NCI-H128 (cell line): Measurements from ENCODE around the gene MRPL55.

Source experiments
- DNase-seq: peaks from one replicate; lab custom pipeline; 2025; ENCODE audit not compliant: unreplicated experiment; lab: John Stamatoyannopoulos, UW

Gene MRPL55

GRCh38 chr1:228148196-228148861 lies 39.2 kb upstream of the MRPL55 start:
- no peak for DNase-seq

GRCh38 chr1:228147768-228148167 lies 38.7 kb upstream of the MRPL55 start:
- no peak for DNase-seq

DNA sequence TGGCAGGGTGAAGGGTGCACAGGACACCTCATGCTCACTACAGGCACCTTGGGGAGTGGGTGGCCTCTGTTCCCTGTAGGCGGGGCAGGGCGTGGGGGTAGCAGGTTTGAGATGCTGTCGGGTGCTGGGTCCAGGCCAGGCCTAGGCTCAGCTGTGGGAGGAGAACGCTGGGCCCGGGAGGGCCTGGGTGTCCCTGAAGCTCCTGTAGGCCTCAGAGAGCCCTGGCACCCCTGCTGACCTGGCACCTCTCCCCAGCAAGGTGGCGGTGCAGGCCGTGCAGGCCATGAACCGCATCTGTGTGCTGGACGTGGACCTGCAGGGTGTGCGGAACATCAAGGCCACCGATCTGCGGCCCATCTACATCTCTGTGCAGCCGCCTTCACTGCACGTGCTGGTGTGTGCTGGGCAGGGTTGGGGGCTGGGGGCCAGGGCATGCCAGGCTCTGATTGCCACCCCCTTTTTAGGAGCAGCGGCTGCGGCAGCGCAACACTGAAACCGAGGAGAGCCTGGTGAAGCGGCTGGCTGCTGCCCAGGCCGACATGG lies 38.1 kb upstream of the MRPL55 start:
- DNase-seq: no peak

DNA sequence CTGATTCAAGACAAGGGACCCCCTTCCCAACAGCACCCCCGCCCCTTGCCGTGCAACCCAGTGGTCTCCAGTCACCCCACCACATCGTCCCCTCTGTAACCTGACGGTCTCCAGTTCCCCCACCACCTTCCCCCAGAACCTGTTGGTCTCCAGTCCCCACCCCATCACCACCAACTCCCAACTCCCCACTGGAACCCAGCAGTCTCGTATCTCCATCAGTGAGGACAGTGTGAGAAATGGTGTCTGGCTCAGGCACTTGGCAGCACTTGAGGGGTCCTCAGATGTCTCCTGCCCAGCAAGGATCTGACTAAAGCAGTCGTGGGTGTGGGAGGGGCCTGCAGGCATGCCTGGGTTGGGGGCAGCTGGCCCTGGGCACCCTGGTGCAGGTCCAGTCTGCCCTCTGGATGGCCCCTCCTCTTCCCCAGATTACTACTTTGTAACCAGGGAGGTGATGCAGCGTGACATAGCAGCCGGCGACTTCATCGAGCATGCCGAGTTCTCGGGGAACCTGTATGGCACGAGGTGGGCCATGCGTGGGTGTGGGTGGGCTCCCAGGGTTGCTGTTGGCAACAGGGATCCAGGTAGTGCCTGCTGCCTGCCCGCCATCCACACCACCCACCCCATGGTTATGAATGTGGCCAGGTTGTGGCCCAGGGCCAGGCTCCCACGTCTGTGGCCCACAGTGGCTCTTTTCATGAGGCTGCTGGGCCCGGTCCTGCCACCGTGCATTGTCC lies 37.5 kb upstream of the MRPL55 start:
- DNase-seq: no peak

DNA sequence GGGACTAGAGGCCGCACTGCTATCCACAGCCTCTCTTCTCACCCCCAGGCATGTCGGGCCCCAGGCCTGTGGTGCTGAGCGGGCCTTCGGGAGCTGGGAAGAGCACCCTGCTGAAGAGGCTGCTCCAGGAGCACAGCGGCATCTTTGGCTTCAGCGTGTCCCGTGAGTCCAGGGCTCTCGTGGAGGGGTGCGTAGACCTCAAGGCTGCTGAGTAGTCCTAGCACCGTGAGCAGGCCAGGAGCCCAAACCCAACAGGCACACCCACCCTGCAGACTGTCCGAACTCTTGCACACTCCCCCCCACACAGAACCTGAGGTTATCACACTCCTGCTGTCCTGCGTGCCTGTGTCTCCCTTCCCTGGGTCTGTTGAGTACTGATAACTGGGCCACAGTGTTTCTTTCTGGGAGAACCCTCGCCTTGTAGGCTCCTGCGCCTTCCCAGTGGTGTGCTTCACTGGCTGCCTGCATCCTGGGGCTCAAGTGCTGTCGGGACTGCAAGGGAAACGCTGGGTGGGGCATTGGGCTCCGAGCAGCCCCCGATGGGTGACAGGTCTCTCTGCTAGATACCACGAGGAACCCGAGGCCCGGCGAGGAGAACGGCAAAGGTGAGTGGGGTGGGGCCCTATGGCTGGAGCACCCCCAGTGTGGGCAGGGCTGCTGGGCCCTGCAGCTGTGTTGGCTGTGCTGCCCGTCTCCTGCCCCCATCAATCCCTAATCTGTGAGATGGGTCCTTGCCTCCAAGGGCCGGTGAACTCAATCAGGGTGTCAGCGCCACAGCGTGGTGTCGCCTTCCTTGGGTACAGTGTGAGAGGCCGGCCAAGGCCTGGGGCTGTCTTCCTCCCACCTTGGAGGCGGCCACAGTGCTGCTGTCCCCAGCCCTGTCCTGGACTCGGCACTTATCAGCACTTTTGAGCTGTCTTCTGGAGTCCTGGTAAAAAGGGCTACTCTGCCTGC lies 36.6 kb upstream of the MRPL55 start:
- DNase-seq: no peak

- DNase-seq: no peak
Observed at GRCh38 chr1:228144993-228145343, 35.9 kb upstream of the MRPL55 start.

DNA sequence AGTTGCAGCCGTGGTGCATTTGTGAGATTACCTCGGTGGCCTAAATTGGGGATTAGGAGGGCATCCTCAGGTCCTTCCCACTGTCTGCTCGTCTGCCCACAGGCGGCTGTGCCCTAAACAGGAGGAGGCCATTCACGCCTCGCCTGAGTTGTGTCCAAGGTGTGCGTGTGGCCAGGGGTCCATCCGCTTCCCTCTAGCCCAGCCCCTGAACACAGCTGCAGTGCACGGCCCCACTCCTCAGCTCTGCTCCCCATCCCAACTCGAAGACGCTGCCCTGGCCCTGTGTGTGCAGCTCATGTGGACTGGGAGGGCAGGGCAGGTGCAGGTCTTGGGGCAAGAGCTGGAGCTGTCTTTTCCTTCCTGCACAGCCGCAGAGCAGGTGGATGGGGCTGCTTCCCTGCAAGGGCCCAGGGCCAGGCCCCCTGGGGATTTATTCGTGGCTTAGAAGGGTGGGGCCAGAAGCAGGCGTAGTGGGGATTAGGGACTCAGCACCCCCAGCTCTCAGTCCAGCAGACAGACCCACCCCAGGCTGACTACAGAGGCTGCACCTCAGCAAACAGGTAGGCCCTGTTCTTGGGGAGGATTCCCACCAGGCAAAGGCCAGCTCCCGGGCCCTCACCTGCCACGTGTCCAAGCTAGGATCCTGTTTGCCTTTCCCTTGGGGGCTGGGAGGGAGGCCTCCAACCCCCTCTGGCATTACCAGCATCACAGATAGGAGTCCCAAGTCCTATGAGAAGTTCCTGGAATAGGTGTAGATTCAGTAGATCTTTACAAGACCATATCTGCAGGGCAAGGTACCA lies 35.3 kb upstream of the MRPL55 start:
- no peak for DNase-seq

DNA sequence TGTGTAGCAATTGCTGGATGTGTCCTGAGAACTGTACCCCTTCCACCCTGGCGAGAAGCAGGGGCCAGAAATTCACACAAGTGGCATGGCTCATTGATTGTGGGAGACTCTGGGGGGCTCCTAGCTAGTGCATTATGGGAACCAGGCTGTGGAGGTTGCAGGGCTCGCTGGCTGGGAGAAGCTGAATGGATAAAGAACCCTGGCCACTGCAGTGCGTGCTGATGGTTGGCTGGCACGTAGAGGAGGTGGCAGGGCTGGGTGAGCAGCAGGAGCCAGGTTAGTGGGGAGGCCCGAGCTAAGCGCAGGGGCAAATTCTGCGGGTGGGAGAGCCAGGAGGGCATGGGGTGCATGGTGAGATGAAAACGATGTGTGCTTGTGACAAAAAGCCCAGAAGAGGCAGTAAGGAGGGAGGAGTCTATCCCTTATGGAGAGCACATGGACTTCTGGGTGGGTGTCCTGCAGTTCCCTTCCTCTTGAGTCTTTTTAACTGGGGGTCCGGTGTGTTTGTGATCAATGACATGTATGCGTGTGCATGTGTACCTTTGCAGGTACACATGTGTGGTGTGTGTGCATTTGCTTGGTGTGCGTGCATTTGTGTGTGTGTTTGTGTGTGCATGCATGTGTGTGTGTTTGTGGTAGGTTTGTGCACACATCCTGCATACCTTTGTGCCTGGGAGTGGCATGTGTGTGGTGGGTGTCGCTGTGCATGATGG lies 34.5 kb upstream of the MRPL55 start:
- no peak for DNase-seq

DNA sequence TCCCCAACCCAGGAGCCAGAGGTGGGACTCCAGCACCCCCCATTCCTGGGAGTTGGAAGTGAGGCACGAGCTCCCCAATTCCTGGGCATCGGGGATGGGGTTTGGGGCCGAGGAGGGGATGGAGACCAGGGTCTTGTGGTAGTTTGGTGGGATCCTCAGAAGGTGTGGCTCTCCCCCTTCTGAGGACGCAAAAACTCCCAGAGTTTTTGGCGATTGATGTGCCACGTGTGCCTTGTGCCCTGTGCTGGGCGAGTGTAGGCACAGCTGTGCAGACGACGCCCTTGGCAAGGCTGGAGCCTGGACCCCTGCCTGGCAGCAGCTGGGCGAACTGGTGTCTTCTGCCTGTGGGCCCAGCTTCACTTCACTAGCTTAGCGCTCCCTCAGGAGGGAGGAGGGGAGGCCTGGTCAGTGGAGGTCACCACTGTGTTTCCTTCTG lies 33.6 kb upstream of the MRPL55 start:
- no peak for DNase-seq

- no peak for DNase-seq
Observed at GRCh38 chr1:228142155-228142691, 33.1 kb upstream of the MRPL55 start.

- DNase-seq: no peak
Observed at GRCh38 chr1:228141226-228142044, 32.3 kb upstream of the MRPL55 start.

GRCh38 chr1:228140724-228141225 lies 31.7 kb upstream of the MRPL55 start:
- no peak for DNase-seq

DNA sequence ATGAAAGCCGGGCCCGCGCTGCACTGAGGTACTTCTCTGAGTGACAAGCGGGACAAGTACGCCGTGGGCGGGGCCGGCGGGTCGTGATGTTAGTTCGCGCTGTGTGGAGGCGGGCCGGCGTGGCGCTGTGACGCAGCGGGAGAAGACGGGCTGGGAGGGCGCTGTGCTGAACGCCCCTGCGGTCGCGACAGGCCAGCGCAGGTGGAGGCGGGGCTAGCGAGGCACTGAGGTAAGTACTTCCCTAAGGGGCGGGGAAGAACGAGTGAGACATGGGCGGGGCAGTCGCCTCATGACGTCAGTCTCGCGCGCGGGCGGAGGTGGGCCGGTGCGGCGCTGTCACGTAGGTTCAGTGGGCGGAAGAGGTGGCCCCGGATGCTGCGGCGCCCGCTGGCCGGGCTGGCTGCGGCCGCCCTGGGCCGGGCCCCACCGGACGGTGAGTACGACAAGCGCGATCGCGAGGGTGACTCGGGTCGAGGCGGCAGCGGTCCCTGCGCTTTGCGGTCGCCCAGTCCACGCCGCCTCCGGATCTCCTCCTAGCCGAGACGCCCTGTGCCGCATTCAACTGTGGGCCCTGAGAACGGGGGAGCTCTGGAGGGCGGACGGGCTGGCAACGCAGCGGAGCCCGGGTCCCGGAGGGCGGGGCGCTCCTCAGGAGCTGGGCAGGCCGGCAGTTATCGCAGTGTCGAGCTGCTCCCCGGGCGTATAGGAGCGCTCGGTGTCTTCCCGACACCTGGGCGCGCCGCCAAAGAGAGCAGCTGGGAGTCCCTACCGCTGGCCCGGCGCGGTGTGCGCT lies 31.0 kb upstream of the MRPL55 start, which contains the start of gene GUK1:
Gene GUK1, plus strand, starts transcription at position 349 of the 793 bp plus-strand sequence. Its CDS starts 24 bp downstream, at position 373.
- peak; percentile 98 for DNase-seq

GRCh38 chr1:228139406-228139930 lies 30.4 kb upstream of the MRPL55 start:
- no peak for DNase-seq

GRCh38 chr1:228136901-228137300 lies 27.8 kb upstream of the MRPL55 start:
- no peak for DNase-seq

GRCh38 chr1:228134591-228134990 lies 25.5 kb upstream of the MRPL55 start:
- no peak for DNase-seq

GRCh38 chr1:228131766-228132165 lies 22.7 kb upstream of the MRPL55 start:
- DNase-seq: no peak
